Measurements from ENCODE around the gene COL9A1. TPM values are rescaled to one million over a fixed set of nuclear protein-coding genes. Genes with fewer than 3 reads are reported as not detected.

Gene COL9A1
- total and polyA plus RNA-seq, 2 of the 8 experiments (the other 6 are each of a cell fraction or from before 2014, with no cell fraction given): 7.9 to 18.1 TPM

GRCh38 chr6:70186461-70186860 is 116.4 kb downstream of the COL9A1 start:
- Histone ChIP-seq H4K8ac (ENCODE audit: extremely low read depth, insufficient read depth, low read length) (no peak overlapping the region), H3K9ac (replicated peaks in 1 of 4; ENCODE audit: extremely low read depth in 1 of 4, low read depth in 3 of 4, low read length in 3 of 4) (no peak overlapping the region), H2BK5ac (ENCODE audit: low read depth, low read length) (no peak overlapping the region), H3K79me2 (ENCODE audit: control insufficient read depth in 1 of 2, insufficient read depth in 2 of 2, low read length in 2 of 2) (no peaks in the 10 kb centered on the region), H3K4me3 (ENCODE audit: extremely low read depth in 1 of 4, insufficient read depth in 2 of 4, low read depth in 3 of 4, low read length in 4 of 4) (no peak overlapping the region), H3K4ac (replicated peaks; ENCODE audit: insufficient read length, low read depth, low read length) (no peak overlapping the region), H3K79me1 (ENCODE audit: low read depth, low read length) (no peaks in the 10 kb centered on the region), H3K27ac (ENCODE audit: low read depth, low read length) (no peak overlapping the region), H3K23ac (ENCODE audit: insufficient read length) (no peak overlapping the region), H2BK120ac (replicated peaks; ENCODE audit: low read depth, low read length) (no peak overlapping the region), H2BK12ac (ENCODE audit: low read depth, low read length) (no peak overlapping the region), H3K4me1 (replicated peaks in 1 of 4; ENCODE audit: control insufficient read depth in 3 of 4, insufficient read depth in 4 of 4, low read length in 3 of 4) (no peaks in the 10 kb centered on the region), H3K14ac (ENCODE audit: insufficient read length) (no peak overlapping the region), H4K91ac (replicated peaks; ENCODE audit: insufficient read length, low read length) (no peak overlapping the region), H2BK15ac (ENCODE audit: low read length) (no peak overlapping the region), H4K20me1 (replicated peaks in 1 of 2; ENCODE audit: control insufficient read depth in 1 of 2, insufficient read depth in 2 of 2, low read length in 2 of 2) (no peaks in the 10 kb centered on the region), H3K36me3 (ENCODE audit: control insufficient read depth in 2 of 4, insufficient read depth in 4 of 4, low read length in 3 of 4) (no peaks in the 10 kb centered on the region), H3K18ac (ENCODE audit: extremely low read depth, low read length) (no peak overlapping the region), H3K56ac (replicated peaks; ENCODE audit: insufficient read length, low read depth, low read length) (no peak overlapping the region), H4K5ac (ENCODE audit: insufficient read length, low read depth, low read length) (no peak overlapping the region), H3K23me2 (ENCODE audit: low read depth, low read length) (no peaks in the 10 kb centered on the region), H3K27me3 (replicated peaks in 1 of 4; ENCODE audit: control insufficient read depth in 3 of 4, extremely low read depth in 1 of 4, insufficient read depth in 3 of 4, low read length in 3 of 4) (no peaks in the 10 kb centered on the region), H2BK20ac (ENCODE audit: low read length) (no peak overlapping the region), H3K4me2 (ENCODE audit: insufficient read depth in 1 of 2, low read depth in 2 of 2, low read length in 2 of 2) (no peak overlapping the region), H2AFZ (ENCODE audit: low read length) (no peak overlapping the region), H2AK5ac (ENCODE audit: low read depth, low read length) (no peak overlapping the region), H3K9me3 (ENCODE audit: insufficient read depth in 2 of 2, low read depth in 1 of 2, low read length in 1 of 2) (no peaks in the 10 kb centered on the region)
- POLR2A ChIA-PET (ENCODE audit: partially characterized antibody): no interaction called here
- FAIRE-seq (no peak), DNase-seq (ENCODE audit: low read depth in 1 of 2, low spot score in 2 of 2) (no peak)
- 86% methylated on average over 1 of the region's 1 CpG; no CpG with 5 or more reads in 1 of the 2 experiments for WGBS, 2 experiments (ENCODE audit: extremely low coverage in 1 of 2, insufficient coverage in 1 of 2, insufficient read length in 1 of 2, insufficient replicate concordance in 2 of 2, low coverage in 1 of 2, low lambda C conversion rate in 2 of 2, missing lambda C conversion rate in 1 of 2)
- CTCF ChIA-PET (ENCODE audit: partially characterized antibody): no interaction called here
- TF ChIP-seq POLR2AphosphoS5 (IDR thresholded peaks at IDR 0.05; ENCODE audit: low read depth, low read length): no peak
- TF ChIP-seq ASH2L (IDR thresholded peaks at IDR 0.05; ENCODE audit: low read length): no peak
- no peak for TF ChIP-seq CTCF (IDR thresholded peaks at IDR 0.05; ENCODE audit: control extremely low read depth in 1 of 3, insufficient read depth in 1 of 3, low read depth in 1 of 3, low read length in 3 of 3)
- no peak for TF ChIP-seq TEAD4 (IDR thresholded peaks at IDR 0.05; ENCODE audit: low read depth, low read length)
- no peak for TF ChIP-seq YY1 (IDR thresholded peaks at IDR 0.05; ENCODE audit: low read depth, low read length)
- TF ChIP-seq BCL11A (IDR thresholded peaks at IDR 0.05; ENCODE audit: low read depth in 2 of 2, low read length in 2 of 2): no peak
- no peak for TF ChIP-seq ATF2 (IDR thresholded peaks at IDR 0.05; ENCODE audit: low read length)
- no peak for TF ChIP-seq NRF1 (IDR thresholded peaks at IDR 0.05; ENCODE audit: low read depth, low read length)
- no peak for TF ChIP-seq EZH2 (IDR thresholded peaks at IDR 0.05; ENCODE audit: low read depth, low read length, severe bottlenecking)
- TF ChIP-seq SIX5 (IDR thresholded peaks at IDR 0.05; ENCODE audit: low read depth, low read length): no peak
